ENCODE measurements around the gene SLC38A3. TPM values are rescaled to one million over a fixed set of nuclear protein-coding genes. Genes with fewer than 3 reads are reported as not detected.

The SLC38A3 gene
- total RNA-seq, 2 experiments from 2014 or later, result not detected

DNA sequence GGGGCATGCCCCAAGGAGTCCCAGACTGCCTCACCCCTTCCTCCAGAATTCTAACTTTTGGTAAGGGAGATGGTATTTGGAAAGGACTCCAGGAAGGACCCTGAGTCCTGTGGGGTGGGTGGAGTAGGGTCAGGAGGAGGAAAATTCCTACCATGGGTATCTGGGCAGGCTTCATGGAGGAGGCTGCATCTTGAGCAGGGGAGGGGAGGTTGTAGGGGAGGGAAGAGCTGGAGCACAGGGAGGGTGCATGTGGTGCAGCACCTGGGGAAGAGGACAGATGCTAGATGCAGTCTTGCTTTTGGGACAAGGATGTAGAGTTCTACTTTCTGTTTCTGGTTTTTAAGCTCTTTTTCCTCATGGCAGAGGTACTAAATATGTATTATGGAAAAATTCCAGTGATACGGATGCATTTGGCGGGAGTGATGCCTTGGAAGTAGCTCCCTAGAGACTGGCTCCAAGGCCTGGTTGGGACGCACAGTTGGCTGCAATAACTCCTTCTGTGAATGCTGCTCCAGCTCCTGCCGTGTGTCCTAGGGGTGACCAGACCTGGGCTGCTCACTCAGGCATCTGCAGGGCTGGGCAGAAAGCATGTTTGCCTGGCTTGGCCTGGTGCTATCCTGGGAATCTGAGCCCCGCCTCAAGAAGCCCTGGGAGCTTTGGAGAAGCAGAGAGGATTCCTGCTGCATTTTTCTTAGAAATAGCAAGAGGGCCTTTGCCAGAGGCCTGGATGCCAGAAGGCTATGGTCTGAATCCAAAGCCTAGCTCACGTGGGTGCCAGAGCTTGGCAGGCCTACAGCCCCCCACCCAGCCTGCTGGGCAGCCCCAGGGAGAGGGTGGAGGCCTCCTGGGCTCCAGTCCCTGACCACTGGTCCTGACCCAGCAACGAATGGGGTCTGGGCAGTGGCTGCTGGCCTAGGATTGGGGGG lies 39.8 kb upstream of the SLC38A3 start:
- POLR2A ChIA-PET, result no interaction called here
- no peak for ATAC-seq (ENCODE audit: low read depth)
- no peak overlapping the region for H3K27ac Mint-ChIP-seq

GRCh38 chr3:50165910-50166538 lies 39.0 kb upstream of the SLC38A3 start:
- H3K4me3 Mint-ChIP-seq, result no peak overlapping the region
- no peak overlapping the region for H3K27ac Mint-ChIP-seq
- H3K9me3 Mint-ChIP-seq, result no peaks in the 10 kb centered on the region
- POLR2A ChIA-PET, result no interaction called here
- DNase-seq (no peak), ATAC-seq (ENCODE audit: low read depth) (no peak)
- H3K36me3 Mint-ChIP-seq, result no peaks in the 10 kb centered on the region
- H3K27me3 Mint-ChIP-seq, result peaks cover 8% of the 10 kb centered on the region
- no peaks in the 10 kb centered on the region for H3K4me1 Mint-ChIP-seq

More for the DNA sequence above, 39.8 kb upstream of the SLC38A3 start:
- H3K9me3 Mint-ChIP-seq, result no peaks in the 10 kb centered on the region
- no peak overlapping the region for H3K4me3 Mint-ChIP-seq
- no peaks in the 10 kb centered on the region for H3K36me3 Mint-ChIP-seq
- H3K4me1 Mint-ChIP-seq, result no peaks in the 10 kb centered on the region
- H3K27me3 Mint-ChIP-seq, result peaks cover 8% of the 10 kb centered on the region
- no peak for DNase-seq

DNA sequence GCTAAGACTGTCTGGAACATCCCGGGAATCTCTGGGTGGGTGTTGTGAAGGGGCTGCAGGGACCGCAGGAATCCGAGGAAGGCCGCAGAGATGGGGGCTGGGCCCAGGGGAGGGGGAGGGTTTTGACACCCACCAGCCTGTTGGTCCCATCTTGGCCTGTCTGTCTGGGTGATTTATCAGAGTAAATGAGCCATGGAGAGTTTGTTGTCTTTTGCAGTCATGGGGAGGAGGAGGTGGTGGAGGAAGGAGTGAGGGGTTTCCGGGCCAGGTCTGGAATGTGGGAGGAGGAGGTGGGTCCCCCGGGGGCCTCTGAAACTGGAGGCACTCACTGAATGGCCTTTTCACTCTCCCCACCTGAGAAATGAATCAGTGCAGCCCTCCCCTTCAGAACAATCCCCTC lies 38.5 kb upstream of the SLC38A3 start:
- Mint-ChIP-seq H3K36me3 (no peaks in the 10 kb centered on the region), H3K9me3 (no peaks in the 10 kb centered on the region), H3K27me3 (peaks cover 6% of the 10 kb centered on the region), H3K27ac (no peak overlapping the region), H3K4me3 (no peak overlapping the region), H3K4me1 (no peaks in the 10 kb centered on the region)
- ATAC-seq (ENCODE audit: low read depth), result no peak
- POLR2A ChIA-PET, result no interaction called here
- no peak for DNase-seq

GRCh38 chr3:50167069-50167840 lies 37.8 kb upstream of the SLC38A3 start:
- POLR2A ChIA-PET, result no interaction called here
- no peaks in the 10 kb centered on the region for H3K36me3 Mint-ChIP-seq
- no peak for ATAC-seq (ENCODE audit: low read depth)
- H3K9me3 Mint-ChIP-seq, result no peaks in the 10 kb centered on the region
- H3K4me1 Mint-ChIP-seq, result no peaks in the 10 kb centered on the region
- DNase-seq, result no peak
- peaks cover 6% of the 10 kb centered on the region for H3K27me3 Mint-ChIP-seq
- no peak overlapping the region for H3K27ac Mint-ChIP-seq
- H3K4me3 Mint-ChIP-seq, result no peak overlapping the region

- Mint-ChIP-seq H3K4me1 (no peaks in the 10 kb centered on the region), H3K27ac (no peak overlapping the region), H3K9me3 (no peaks in the 10 kb centered on the region), H3K36me3 (no peaks in the 10 kb centered on the region), H3K27me3 (peaks cover 3% of the 10 kb centered on the region), H3K4me3 (no peak overlapping the region)
- POLR2A ChIA-PET, result no interaction called here
- no peak for ATAC-seq (ENCODE audit: low read depth)
- no peak for DNase-seq
Measured at GRCh38 chr3:50167841-50168209, 37.2 kb upstream of the SLC38A3 start.

- H3K4me3 Mint-ChIP-seq, result no peak overlapping the region
- H3K36me3 Mint-ChIP-seq, result no peaks in the 10 kb centered on the region
- POLR2A ChIA-PET, result no interaction called here
Measured at GRCh38 chr3:50168388-50168787, 36.7 kb upstream of the SLC38A3 start.

GRCh38 chr3:50168791-50169190 lies 36.3 kb upstream of the SLC38A3 start:
- H3K27ac Mint-ChIP-seq, result no peak overlapping the region
- no peaks in the 10 kb centered on the region for H3K36me3 Mint-ChIP-seq
- no peak overlapping the region for H3K4me3 Mint-ChIP-seq
- peaks cover 3% of the 10 kb centered on the region for H3K27me3 Mint-ChIP-seq
- peaks cover 2% of the 10 kb centered on the region for H3K4me1 Mint-ChIP-seq
- ATAC-seq (ENCODE audit: low read depth), result no peak
- no peak for DNase-seq
- POLR2A ChIA-PET, result no interaction called here
- H3K9me3 Mint-ChIP-seq, result no peaks in the 10 kb centered on the region

More at GRCh38 chr3:50168388-50168787, 36.7 kb upstream of the SLC38A3 start:
- ATAC-seq (ENCODE audit: low read depth), result no peak
- Mint-ChIP-seq H3K27me3 (peaks cover 3% of the 10 kb centered on the region), H3K4me1 (no peaks in the 10 kb centered on the region), H3K9me3 (no peaks in the 10 kb centered on the region), H3K27ac (no peak overlapping the region)
- no peak for DNase-seq

GRCh38 chr3:50169232-50169832 lies 35.7 kb upstream of the SLC38A3 start:
- POLR2A ChIA-PET, result no interaction called here
- Mint-ChIP-seq H3K36me3 (no peaks in the 10 kb centered on the region), H3K4me1 (peaks cover 2% of the 10 kb centered on the region), H3K4me3 (no peak overlapping the region), H3K9me3 (no peaks in the 10 kb centered on the region), H3K27me3 (peaks cover 3% of the 10 kb centered on the region), H3K27ac (no peak overlapping the region)
- no peak for ATAC-seq (ENCODE audit: low read depth)
- DNase-seq, result no peak

DNA sequence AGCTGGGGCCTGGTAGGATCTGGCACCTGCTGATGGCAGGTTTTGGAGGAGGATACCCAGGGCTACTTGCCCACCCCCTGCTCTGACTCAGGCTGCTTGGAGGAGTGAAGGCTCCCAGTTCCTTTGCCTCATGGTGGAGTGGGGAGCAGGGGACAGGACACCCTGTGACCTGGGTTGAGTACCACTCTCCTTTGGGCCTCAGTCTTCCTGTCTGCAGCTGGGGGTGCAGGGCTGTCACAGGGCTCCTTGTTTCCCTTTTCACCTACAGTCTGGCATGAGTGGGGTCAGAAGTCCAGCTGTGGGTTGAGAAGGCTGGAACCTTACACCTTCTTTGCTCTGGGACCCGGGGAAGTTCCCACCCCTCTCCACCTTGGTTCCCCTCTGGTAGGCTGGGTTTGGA lies 35.2 kb upstream of the SLC38A3 start:
- H3K4me1 Mint-ChIP-seq, result peaks cover 2% of the 10 kb centered on the region
- POLR2A ChIA-PET, result no interaction called here
- ATAC-seq (ENCODE audit: low read depth) (no peak), DNase-seq (no peak)
- H3K27ac Mint-ChIP-seq, result no peak overlapping the region
- H3K27me3 Mint-ChIP-seq, result peaks cover 3% of the 10 kb centered on the region
- no peak overlapping the region for H3K4me3 Mint-ChIP-seq
- no peaks in the 10 kb centered on the region for H3K9me3 Mint-ChIP-seq
- no peaks in the 10 kb centered on the region for H3K36me3 Mint-ChIP-seq

DNA sequence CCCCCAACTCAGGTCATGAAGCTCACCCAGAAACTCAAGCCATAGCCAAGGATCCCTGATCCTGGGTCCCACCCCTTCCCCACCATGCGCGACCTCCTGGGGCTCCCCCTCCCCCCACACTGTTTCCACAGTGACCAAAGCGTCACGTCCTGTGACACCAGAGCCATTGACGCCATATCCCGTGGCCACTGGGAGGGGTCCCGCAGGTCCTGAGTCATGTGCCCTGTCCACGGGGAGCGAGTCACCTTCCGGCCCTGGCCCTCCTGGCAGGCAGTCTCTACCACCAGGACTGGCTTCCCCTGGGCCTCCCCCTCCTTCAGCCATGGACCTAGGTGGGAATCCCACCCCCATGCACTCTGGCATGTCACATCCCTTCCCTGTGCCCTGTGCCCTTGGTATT lies 34.4 kb upstream of the SLC38A3 start:
- no peak overlapping the region for H3K4me3 Mint-ChIP-seq
- H3K4me1 Mint-ChIP-seq, result peaks cover 2% of the 10 kb centered on the region
- H3K27me3 Mint-ChIP-seq, result no peaks in the 10 kb centered on the region
- no peak for ATAC-seq (ENCODE audit: low read depth)
- H3K27ac Mint-ChIP-seq, result no peak overlapping the region
- DNase-seq, result no peak
- POLR2A ChIA-PET, result no interaction called here
- H3K9me3 Mint-ChIP-seq, result no peaks in the 10 kb centered on the region
- H3K36me3 Mint-ChIP-seq, result no peaks in the 10 kb centered on the region

DNA sequence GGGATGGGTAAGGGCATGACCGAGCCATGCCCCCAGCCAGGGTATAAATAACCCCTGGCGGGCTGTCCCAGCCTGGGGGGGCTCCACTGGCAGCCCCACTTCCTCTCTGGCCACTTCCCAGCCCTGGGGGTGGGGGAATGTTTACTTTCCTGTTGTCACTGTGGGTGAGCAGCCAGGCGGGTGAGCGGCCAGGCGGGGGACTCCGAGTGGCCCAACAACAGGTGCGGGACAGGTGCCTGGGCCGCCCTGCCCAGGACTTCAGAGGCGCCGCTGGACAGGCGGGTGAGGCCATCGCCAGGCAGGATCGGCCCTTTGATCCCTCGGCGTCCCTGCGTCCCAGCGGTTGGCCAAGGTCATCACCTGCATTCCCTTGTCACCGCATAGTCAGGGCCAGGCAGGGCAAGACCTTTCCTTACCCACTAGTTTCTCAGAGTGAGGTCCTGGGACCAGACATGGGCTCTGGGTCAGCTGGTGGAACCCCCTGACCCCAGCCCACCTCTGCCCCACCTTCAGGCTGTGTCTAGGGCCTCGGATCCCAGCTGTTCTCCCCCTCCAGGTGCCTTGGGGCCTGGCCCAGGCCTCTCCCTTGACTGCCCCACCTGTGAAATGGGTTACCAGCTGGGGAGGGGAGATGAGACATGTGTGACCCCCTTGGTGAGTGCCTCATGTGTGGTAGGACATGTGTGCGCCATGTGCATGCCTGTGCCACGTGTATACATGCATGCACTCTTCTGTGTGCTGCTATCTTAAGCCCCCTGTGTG lies 33.4 kb upstream of the SLC38A3 start:
- no peak for DNase-seq
- POLR2A ChIA-PET, result interaction anchor here (1.1 kb wide), 1 partner anchor 15 kb away, joined by 3 read pairs; no protein-coding TSS in a partner anchor
- no peaks in the 10 kb centered on the region for H3K27me3 Mint-ChIP-seq
- peaks cover 2% of the 10 kb centered on the region for H3K4me1 Mint-ChIP-seq
- no peaks in the 10 kb centered on the region for H3K36me3 Mint-ChIP-seq
- no peak overlapping the region for H3K27ac Mint-ChIP-seq
- H3K9me3 Mint-ChIP-seq, result no peaks in the 10 kb centered on the region
- no peak for ATAC-seq (ENCODE audit: low read depth)
- no peak overlapping the region for H3K4me3 Mint-ChIP-seq

DNA sequence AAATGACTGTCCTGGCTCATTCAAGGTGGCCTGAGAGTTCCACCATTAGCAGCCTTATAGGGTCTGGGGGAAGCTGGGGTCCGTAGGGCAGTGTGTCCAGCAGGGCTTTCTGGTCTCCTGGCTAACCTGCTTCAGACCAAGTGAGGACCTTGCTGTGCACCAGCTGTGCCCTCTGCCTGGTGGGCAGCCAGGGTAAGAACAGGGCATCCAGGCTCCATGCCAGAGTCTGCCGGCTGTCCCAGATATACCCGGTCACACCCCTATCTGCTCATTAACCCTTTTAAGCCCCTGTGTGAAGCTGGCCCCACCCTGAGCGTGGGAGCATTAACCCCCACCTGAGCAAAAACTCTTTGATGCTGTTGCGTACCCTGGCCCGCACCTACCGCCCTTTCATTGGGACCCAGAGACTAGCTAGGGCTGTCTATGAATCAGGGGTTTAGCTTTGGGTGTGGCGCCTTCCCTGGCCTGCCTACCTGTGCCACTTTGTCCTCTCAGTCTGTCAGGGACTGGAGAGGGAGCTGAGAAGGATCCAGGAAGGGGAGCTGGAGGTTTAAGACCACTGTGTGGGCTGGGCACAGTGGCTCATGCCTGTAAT lies 32.3 kb upstream of the SLC38A3 start:
- Mint-ChIP-seq H3K36me3 (no peaks in the 10 kb centered on the region), H3K4me3 (no peak overlapping the region), H3K27me3 (no peaks in the 10 kb centered on the region), H3K9me3 (no peaks in the 10 kb centered on the region), H3K27ac (no peak overlapping the region), H3K4me1 (peaks cover 2% of the 10 kb centered on the region)
- ATAC-seq (ENCODE audit: low read depth) (no peak), DNase-seq (no peak)
- POLR2A ChIA-PET, result interaction anchor here (1.1 kb wide), 1 partner anchor 16 kb away, joined by 3 read pairs; no protein-coding TSS in a partner anchor
